Muscle of leg (tissue), 11 donors: ENCODE measurements around the gene MARCHF6. TPM values are rescaled to one million over a fixed set of nuclear protein-coding genes. Genes with fewer than 3 reads are reported as not detected.

Experiments used
- DNase-seq: peaks from one replicate; pipeline ENCODE4 v3.0.0; 2013
- H3K27ac ChIP-seq: one replicate; pipeline ENCODE4 v1.5.1; 2013; ENCODE audit warnings: mild to moderate bottlenecking, low read length, control low read depth
- H3K27me3 ChIP-seq: one replicate; pipeline ENCODE4 v1.6.1; 2013; ENCODE audit warnings: low read length; ENCODE audit not compliant: control insufficient read depth, insufficient read depth
- H3K36me3 ChIP-seq: one replicate; pipeline ENCODE4 v1.6.1; 2013; ENCODE audit warnings: low read length; ENCODE audit not compliant: control insufficient read depth, insufficient read depth
- H3K4me1 ChIP-seq: one replicate; pipeline ENCODE4 v1.6.1; 2013; ENCODE audit warnings: low read length; ENCODE audit not compliant: control insufficient read depth, insufficient read depth
- H3K4me3 ChIP-seq: one replicate; pipeline ENCODE4 v1.5.1; 2013; ENCODE audit warnings: low read length, control low read depth
- H3K9me3 ChIP-seq: replicated peaks from 2 replicates; pipeline ENCODE4 v1.6.1; 2013; ENCODE audit warnings: low read depth, low read length; ENCODE audit not compliant: control insufficient read depth
- WGBS: methylation state at CpG from one replicate; pipeline ENCODE4 v1.1.5; 2013; ENCODE audit warnings: missing lambda C conversion rate; ENCODE audit not compliant: insufficient coverage; 5-methylcytosine and 5-hydroxymethylcytosine counted together
- polyA plus RNA-seq, 8 donors: library from polyadenylated mRNA; unstranded; fragments of 120-200 nt; gene quantifications; one replicate each; pipeline versions ENCODE4 v1.2.1 to v1.2.3, GENCODE V29; 2013; ENCODE audit warnings: inconsistent platforms in 1 of 8, low replicate concordance in 1 of 8; ENCODE audit not compliant: insufficient read length in 8 of 8, insufficient read depth in 1 of 8
- total RNA-seq: library from RNA; stranded (reverse); fragments of 120-200 nt; gene quantifications from one replicate; pipeline ENCODE4 v1.2.4, GENCODE V29; 2013

The MARCHF6 gene
- total and polyA plus RNA-seq, 9 donors = 75.4 to 106 (median 83.9) TPM

- Histone ChIP-seq H3K36me3 (no peaks in the 10 kb centered on the region), H3K27me3 (no peaks in the 10 kb centered on the region), H3K4me1 (peaks cover 10% of the 10 kb centered on the region), H3K27ac (no peak overlapping the region), H3K4me3 (no peak overlapping the region), H3K9me3 (no peaks in the 10 kb centered on the region)
- DNase-seq = no peak
- WGBS = 71% methylated on average over 1 of the region's 6 CpGs
Observed at GRCh38 chr5:10351199-10351905, 2.1 kb upstream of the MARCHF6 start.

GRCh38 chr5:10351919-10352318 is 1.6 kb upstream of the MARCHF6 start:
- no peak for DNase-seq
- Histone ChIP-seq H3K4me3 (no peak overlapping the region), H3K27me3 (no peaks in the 10 kb centered on the region), H3K27ac (no peak overlapping the region), H3K36me3 (no peaks in the 10 kb centered on the region), H3K9me3 (no peaks in the 10 kb centered on the region), H3K4me1 (peaks cover 10% of the 10 kb centered on the region)
- 72% methylated on average over 3 of the region's 8 CpGs for WGBS

GRCh38 chr5:10352430-10353240 is 860 bp upstream of the MARCHF6 start:
- peak; percentile 84 for DNase-seq
- Histone ChIP-seq H3K27me3 (no peaks in the 10 kb centered on the region), H3K4me3 (peak overlapping the region; percentile 89), H3K9me3 (no peaks in the 10 kb centered on the region), H3K27ac (peak overlapping the region; percentile 99), H3K4me1 (peaks cover 12% of the 10 kb centered on the region), H3K36me3 (no peaks in the 10 kb centered on the region)
- 0% methylated on average over 3 of the region's 19 CpGs for WGBS

GRCh38 chr5:10354048-10354872 is 765 bp downstream of the MARCHF6 start:
- Histone ChIP-seq H3K27me3 (no peaks in the 10 kb centered on the region), H3K9me3 (no peaks in the 10 kb centered on the region), H3K27ac (peak overlapping the region; percentile 99), H3K4me3 (peak overlapping the region; percentile 89), H3K4me1 (peaks cover 14% of the 10 kb centered on the region), H3K36me3 (no peaks in the 10 kb centered on the region)
- 0% methylated on average over 42 of the region's 54 CpGs for WGBS
- peak; percentile 89 for DNase-seq

GRCh38 chr5:10355071-10355889 is 1.8 kb downstream of the MARCHF6 start:
- Histone ChIP-seq H3K4me3 (peak overlapping the region; percentile 89), H3K9me3 (no peaks in the 10 kb centered on the region), H3K4me1 (peaks cover 16% of the 10 kb centered on the region), H3K27me3 (no peaks in the 10 kb centered on the region), H3K27ac (peak overlapping the region; percentile 99), H3K36me3 (peaks cover under 1% of the 10 kb centered on the region)
- DNase-seq = peak; percentile 72
- WGBS = no CpG with 5 or more reads among the region's 16 CpGs

- Histone ChIP-seq H3K36me3 (peaks cover 3% of the 10 kb centered on the region), H3K9me3 (no peaks in the 10 kb centered on the region), H3K4me3 (no peak overlapping the region), H3K4me1 (peaks cover 10% of the 10 kb centered on the region), H3K27me3 (no peaks in the 10 kb centered on the region), H3K27ac (no peak overlapping the region)
- DNase-seq = no peak
- WGBS = 100% methylated on average over 1 of the region's 2 CpGs
Observed at GRCh38 chr5:10358999-10359398, 5.5 kb downstream of the MARCHF6 start.

GRCh38 chr5:10360686-10361085 is 7.2 kb downstream of the MARCHF6 start:
- no peak for DNase-seq
- H3K4me1 ChIP-seq = peaks cover 10% of the 10 kb centered on the region
- no peak overlapping the region for H3K27ac ChIP-seq
- no peaks in the 10 kb centered on the region for H3K27me3 ChIP-seq
- peaks cover 3% of the 10 kb centered on the region for H3K36me3 ChIP-seq
- H3K4me3 ChIP-seq = no peak overlapping the region
- H3K9me3 ChIP-seq = no peaks in the 10 kb centered on the region

- no peak overlapping the region for H3K4me3 ChIP-seq
- DNase-seq = no peak
- H3K27ac ChIP-seq = no peak overlapping the region
- no CpG with 5 or more reads among the region's 3 CpGs for WGBS
- H3K4me1 ChIP-seq = peaks cover 10% of the 10 kb centered on the region
- peaks cover 3% of the 10 kb centered on the region for H3K36me3 ChIP-seq
- H3K27me3 ChIP-seq = no peaks in the 10 kb centered on the region
- H3K9me3 ChIP-seq = no peaks in the 10 kb centered on the region
Observed at GRCh38 chr5:10363519-10364185, 10.2 kb downstream of the MARCHF6 start.

GRCh38 chr5:10364186-10364689 is 10.7 kb downstream of the MARCHF6 start:
- Histone ChIP-seq H3K4me1 (peaks cover 10% of the 10 kb centered on the region), H3K9me3 (no peaks in the 10 kb centered on the region), H3K36me3 (peaks cover 3% of the 10 kb centered on the region), H3K27me3 (no peaks in the 10 kb centered on the region), H3K27ac (no peak overlapping the region), H3K4me3 (no peak overlapping the region)
- 90% methylated on average over 1 of the region's 1 CpG for WGBS
- DNase-seq = no peak
